GM12864 (cell line): ENCODE data around the gene BICC1.

Experiments
- DNase-seq: peaks from one replicate; pipeline ENCODE4 v3.0.0-alpha.2; 2011; ENCODE audit warnings: low read depth
- H3K4me3 ChIP-seq: 2 replicates; pipeline ENCODE4 v1.5.1; 2011; ENCODE audit warnings: mild to moderate bottlenecking, low read depth, low read length, control low read depth
- CTCF ChIP-seq: IDR thresholded peaks from 2 replicates; pipeline ENCODE4 v1.5.1; 2011; ENCODE audit warnings: low read depth, mild to moderate bottlenecking, moderate library complexity, low read length, control low read depth, inconsistent platforms; ENCODE audit errors: missing control alignments

BICC1 gene

GRCh38 chr10:58641708-58642107, 129.0 kb downstream of the BICC1 start:
- no peak overlapping the region for H3K4me3 ChIP-seq
- DNase-seq, result no peak
- no peak for TF ChIP-seq CTCF

GRCh38 chr10:58642283-58642682, 129.6 kb downstream of the BICC1 start:
- TF ChIP-seq CTCF, result no peak
- no peak for DNase-seq
- H3K4me3 ChIP-seq, result no peak overlapping the region

GRCh38 chr10:58642916-58643428, 130.3 kb downstream of the BICC1 start:
- H3K4me3 ChIP-seq, result no peak overlapping the region
- TF ChIP-seq CTCF, result no peak
- no peak for DNase-seq

- no peak for TF ChIP-seq CTCF
- no peak overlapping the region for H3K4me3 ChIP-seq
- DNase-seq, result no peak
Measured at GRCh38 chr10:58644311-58644710, 131.6 kb downstream of the BICC1 start.

- no peak overlapping the region for H3K4me3 ChIP-seq
- no peak for DNase-seq
- no peak for TF ChIP-seq CTCF
Measured at GRCh38 chr10:58645416-58646146, 132.9 kb downstream of the BICC1 start.

GRCh38 chr10:58647376-58648112, 134.9 kb downstream of the BICC1 start:
- no peak overlapping the region for H3K4me3 ChIP-seq
- no peak for TF ChIP-seq CTCF
- DNase-seq, result no peak
